ENCODE data around the gene PCDHA4. TPM values are rescaled to one million over a fixed set of nuclear protein-coding genes. Genes with fewer than 3 reads are reported as not detected.
A peak's percentile ranks its signal among the peaks of the same experiment; 100 is the strongest.

PCDHA4 gene
- polyA plus RNA-seq, 6 donors from 2014 or later, result not detected

- peak within 1 kb of the TSS in 1 of 8 donors; percentile 59 for H3K4me3 Mint-ChIP-seq
- peaks cover 0 to 9% of the 10 kb centered on the region in 2 donors for H3K36me3 Mint-ChIP-seq
- peaks cover 0 to 24% (median 7%) of the 10 kb centered on the region in 7 donors for H3K9me3 Mint-ChIP-seq
These were observed 49.2 kb downstream of the PCDHA4 start, which contains the start of gene PCDHA10 for GRCh38 chr5:140855772-140856674. PCDHA10 (plus strand) TSS chr5:140855897; CDS start chr5:140856049, 152 bp downstream.

GRCh38 chr5:140857177-140857986, 50.5 kb downstream of the PCDHA4 start:
- ATAC-seq (ENCODE audit: low read depth in 2 of 2), result no peak
- no peaks in the 10 kb centered on the region for H3K4me1 Mint-ChIP-seq
- no peak overlapping the region for H3K27ac Mint-ChIP-seq
- no peak for DNase-seq
- H3K27me3 Mint-ChIP-seq, result peaks cover 17 to 26% (median 26%) of the 10 kb centered on the region in 3 donors
- peak overlapping the region in 1 of 8 donors; percentile 35 for H3K4me3 Mint-ChIP-seq
- peaks cover 0 to 38% (median 11%) of the 10 kb centered on the region in 7 donors for H3K9me3 Mint-ChIP-seq
- H3K36me3 Mint-ChIP-seq, result peaks cover 5 to 9% of the 10 kb centered on the region in 2 donors

More at GRCh38 chr5:140855772-140856674, 49.2 kb downstream of the PCDHA4 start, which contains the start of gene PCDHA10:
- H3K27me3 Mint-ChIP-seq, result peaks cover 17 to 26% (median 26%) of the 10 kb centered on the region in 3 donors
- no peaks in the 10 kb centered on the region for H3K4me1 Mint-ChIP-seq
- ATAC-seq (ENCODE audit: low read depth in 2 of 2) (no peak), DNase-seq (no peak)
- H3K27ac Mint-ChIP-seq, result peak within 1 kb of the TSS in 1 of 6 donors; percentile 51

DNA sequence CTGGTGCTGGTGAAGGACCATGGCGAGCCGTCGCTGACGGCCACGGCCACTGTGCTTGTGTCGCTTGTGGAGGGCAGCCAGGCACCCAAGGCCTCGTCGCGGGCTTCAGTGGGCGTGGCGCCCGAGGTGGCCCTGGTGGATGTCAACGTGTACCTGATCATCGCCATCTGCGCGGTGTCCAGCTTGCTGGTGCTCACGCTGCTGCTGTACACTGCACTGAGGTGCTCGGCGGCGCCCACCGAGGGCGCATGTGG, 51.0 kb downstream of the PCDHA4 start:
- peaks cover 15 to 26% (median 25%) of the 10 kb centered on the region in 3 donors for H3K27me3 Mint-ChIP-seq
- peaks cover 0 to 38% (median 11%) of the 10 kb centered on the region in 7 donors for H3K9me3 Mint-ChIP-seq
- no peak overlapping the region for H3K4me3 Mint-ChIP-seq
- no peak overlapping the region for H3K27ac Mint-ChIP-seq
- DNase-seq (no peak), ATAC-seq (ENCODE audit: low read depth in 2 of 2) (no peak)
- no peaks in the 10 kb centered on the region for H3K4me1 Mint-ChIP-seq
- peaks cover 5 to 9% of the 10 kb centered on the region in 2 donors for H3K36me3 Mint-ChIP-seq

GRCh38 chr5:140862441-140863295, 55.8 kb downstream of the PCDHA4 start:
- Mint-ChIP-seq H3K9me3 (peaks cover 0 to 32% (median 11%) of the 10 kb centered on the region in 7 donors), H3K27me3 (peaks cover 8 to 18% (median 10%) of the 10 kb centered on the region in 3 donors), H3K36me3 (peaks cover 0 to 5% of the 10 kb centered on the region in 2 donors), H3K4me1 (no peaks in the 10 kb centered on the region), H3K4me3 (no peak overlapping the region), H3K27ac (no peak overlapping the region)
- DNase-seq, result no peak
- no peak for ATAC-seq (ENCODE audit: low read depth in 2 of 2)

Other genes starting within 250 kb of the PCDHA4 start
- 10 to 100 TPM; 26.2 to 47.0 (median 31.7) TPM for gene SRA1, start 249.6 kb upstream of the PCDHA4 start, polyA plus RNA-seq (ENCODE audit: low read depth in 6 of 6)
- 1 to 10 TPM in 5 of 6 donors, not detected in 1; 6.3 to 9.0 (median 7.9) TPM for gene APBB3, start 242.5 kb upstream of the PCDHA4 start, polyA plus RNA-seq (ENCODE audit: low read depth in 6 of 6)
- 100 to 1,000 TPM in 1 of 6 donors, 10 to 100 TPM in 5; 66.8 to 107 (median 74.6) TPM for gene SLC35A4, start 242.2 kb upstream of the PCDHA4 start, polyA plus RNA-seq (ENCODE audit: low read depth in 6 of 6)
- gene CD14, start 173.9 kb upstream of the PCDHA4 start, polyA plus RNA-seq (ENCODE audit: low read depth in 6 of 6), result 10 to 100 TPM in 1 of 6 donors, 1 to 10 TPM in 5; 1.5 to 10.2 (median 2.8) TPM
- gene TMCO6, start 167.6 kb upstream of the PCDHA4 start, polyA plus RNA-seq (ENCODE audit: low read depth in 6 of 6), result 10 to 100 TPM in 4 of 6 donors, 1 to 10 TPM in 2; 7.6 to 13.0 (median 11.4) TPM
- 100 to 1,000 TPM in 5 of 6 donors, 10 to 100 TPM in 1; 94.5 to 167 (median 152) TPM for gene NDUFA2, start 159.4 kb upstream of the PCDHA4 start, polyA plus RNA-seq (ENCODE audit: low read depth in 6 of 6)
- 100 to 1,000 TPM in 5 of 6 donors, 10 to 100 TPM in 1; 83.8 to 170 (median 140) TPM for gene IK, start 159.2 kb upstream of the PCDHA4 start, polyA plus RNA-seq (ENCODE audit: low read depth in 6 of 6)
- gene WDR55, start 142.2 kb upstream of the PCDHA4 start, polyA plus RNA-seq (ENCODE audit: low read depth in 6 of 6), result 10 to 100 TPM in 4 of 6 donors, 1 to 10 TPM in 2; 5.7 to 15.1 (median 10.3) TPM
- under 1 TPM in 1 of 6 donors, not detected in 5; 0.21 TPM for gene DND1, start 133.5 kb upstream of the PCDHA4 start, polyA plus RNA-seq (ENCODE audit: low read depth in 6 of 6)
- 10 to 100 TPM; 37.6 to 73.5 (median 40.3) TPM for gene HARS1, start 115.7 kb upstream of the PCDHA4 start, polyA plus RNA-seq (ENCODE audit: low read depth in 6 of 6)
- 10 to 100 TPM; 12.2 to 26.2 (median 18.7) TPM for gene HARS2, start 115.6 kb upstream of the PCDHA4 start, polyA plus RNA-seq (ENCODE audit: low read depth in 6 of 6)
- gene ZMAT2, start 106.6 kb upstream of the PCDHA4 start, polyA plus RNA-seq (ENCODE audit: low read depth in 6 of 6), result 10 to 100 TPM; 68.6 to 85.8 (median 76.7) TPM
- gene PCDHA1, start 20.9 kb upstream of the PCDHA4 start, polyA plus RNA-seq (ENCODE audit: low read depth in 6 of 6), result not detected
- not detected for gene PCDHA2, start 12.2 kb upstream of the PCDHA4 start, polyA plus RNA-seq (ENCODE audit: low read depth in 6 of 6)
- not detected for gene PCDHA3, start 6.0 kb upstream of the PCDHA4 start, polyA plus RNA-seq (ENCODE audit: low read depth in 6 of 6)
- not detected for gene PCDHA5, start 14.5 kb downstream of the PCDHA4 start, polyA plus RNA-seq (ENCODE audit: low read depth in 6 of 6)
- gene PCDHA6, start 20.9 kb downstream of the PCDHA4 start, polyA plus RNA-seq (ENCODE audit: low read depth in 6 of 6), result not detected
- not detected for gene PCDHA7, start 27.2 kb downstream of the PCDHA4 start, polyA plus RNA-seq (ENCODE audit: low read depth in 6 of 6)
- not detected for gene PCDHA8, start 34.1 kb downstream of the PCDHA4 start, polyA plus RNA-seq (ENCODE audit: low read depth in 6 of 6)
- not detected for gene PCDHA9, start 41.3 kb downstream of the PCDHA4 start, polyA plus RNA-seq (ENCODE audit: low read depth in 6 of 6)
- not detected for gene PCDHA10, start 48.8 kb downstream of the PCDHA4 start, polyA plus RNA-seq (ENCODE audit: low read depth in 6 of 6)
- not detected for gene PCDHA11, start 61.9 kb downstream of the PCDHA4 start, polyA plus RNA-seq (ENCODE audit: low read depth in 6 of 6)
- not detected for gene PCDHA12, start 68.2 kb downstream of the PCDHA4 start, polyA plus RNA-seq (ENCODE audit: low read depth in 6 of 6)
- gene PCDHA13, start 75.1 kb downstream of the PCDHA4 start, polyA plus RNA-seq (ENCODE audit: low read depth in 6 of 6), result not detected
- gene PCDHAC1, start 119.2 kb downstream of the PCDHA4 start, polyA plus RNA-seq (ENCODE audit: low read depth in 6 of 6), result not detected
- gene PCDHAC2, start 159.4 kb downstream of the PCDHA4 start, polyA plus RNA-seq (ENCODE audit: low read depth in 6 of 6), result not detected
- not detected for gene PCDHB1, start 244.3 kb downstream of the PCDHA4 start, polyA plus RNA-seq (ENCODE audit: low read depth in 6 of 6)